ENCODE results near the gene MDFIC. TPM values are rescaled to one million over a fixed set of nuclear protein-coding genes. Genes with fewer than 3 reads are reported as not detected.

MDFIC gene
- total RNA-seq, 3 donors from 2014 or later (not counting 1 experiment from before 2014, with no cell fraction given) = 19.1 to 24.0 (median 21.8) TPM

- Mint-ChIP-seq H3K27ac (peak overlapping the region; percentile 87), H3K4me3 (peak overlapping the region; percentile 77), H3K27me3 (ENCODE audit: low read depth in 2 of 2) (no peaks in the 10 kb centered on the region), H3K4me1 (peaks cover 56 to 63% of the 10 kb centered on the region in 2 donors), H3K9me3 (no peaks in the 10 kb centered on the region), H3K36me3 (no peaks in the 10 kb centered on the region)
- H3K4me3 ChIP-seq (ENCODE audit: low read length) = no peak overlapping the region
- peak overlapping the region; percentile 17 for H3K27ac ChIP-seq (ENCODE audit: low read length)
- DNase-seq (peak in 1 of 2 donors; percentile 34), ATAC-seq (peak in 2 of 3 donors; percentile 46 to 47)
- peaks cover under 1% of the 10 kb centered on the region for H3K36me3 ChIP-seq (ENCODE audit: control insufficient read depth, insufficient read depth, low read length)
- no peak for TF ChIP-seq CTCF (IDR thresholded peaks at IDR 0.05)
- intact Hi-C loops (cut with micrococcal nuclease) = no loop called here
- H3K27me3 ChIP-seq (ENCODE audit: control insufficient read depth, insufficient read depth, low read length) = no peaks in the 10 kb centered on the region
- 53% methylated on average over 1 of the region's 3 CpGs for WGBS (ENCODE audit: insufficient coverage)
- H3K4me1 ChIP-seq (ENCODE audit: control insufficient read depth, insufficient read depth, low read length) = peaks cover 23% of the 10 kb centered on the region
- H3K9me3 ChIP-seq (ENCODE audit: control insufficient read depth, insufficient read depth, low read length) = no peaks in the 10 kb centered on the region
Observed at GRCh38 chr7:115009139-115009538, 87.2 kb downstream of the MDFIC start.

GRCh38 chr7:115009736-115010440 is 88.0 kb downstream of the MDFIC start:
- no peaks in the 10 kb centered on the region for H3K9me3 ChIP-seq (ENCODE audit: control insufficient read depth, insufficient read depth, low read length)
- H3K27me3 Mint-ChIP-seq (ENCODE audit: low read depth in 2 of 2) = no peaks in the 10 kb centered on the region
- H3K4me1 ChIP-seq (ENCODE audit: control insufficient read depth, insufficient read depth, low read length) = peaks cover 23% of the 10 kb centered on the region
- H3K9me3 Mint-ChIP-seq = no peaks in the 10 kb centered on the region
- no peak overlapping the region for H3K4me3 ChIP-seq (ENCODE audit: low read length)
- peak overlapping the region; percentile 77 for H3K4me3 Mint-ChIP-seq
- intact Hi-C loops (cut with micrococcal nuclease) = no loop called here
- no peak for TF ChIP-seq CTCF (IDR thresholded peaks at IDR 0.05)
- no peak for ATAC-seq
- no peak for DNase-seq
- peaks cover 2% of the 10 kb centered on the region for H3K36me3 ChIP-seq (ENCODE audit: control insufficient read depth, insufficient read depth, low read length)
- peaks cover 63 to 71% of the 10 kb centered on the region in 2 donors for H3K4me1 Mint-ChIP-seq
- 83% methylated on average over 1 of the region's 1 CpG for WGBS (ENCODE audit: insufficient coverage)
- no peaks in the 10 kb centered on the region for H3K27me3 ChIP-seq (ENCODE audit: control insufficient read depth, insufficient read depth, low read length)
- H3K27ac Mint-ChIP-seq = peak overlapping the region; percentile 87
- H3K36me3 Mint-ChIP-seq = no peaks in the 10 kb centered on the region
- H3K27ac ChIP-seq (ENCODE audit: low read length) = peak overlapping the region; percentile 17

GRCh38 chr7:115010441-115010820 is 88.5 kb downstream of the MDFIC start:
- Mint-ChIP-seq H3K4me3 (peak overlapping the region; percentile 55), H3K36me3 (no peaks in the 10 kb centered on the region), H3K27me3 (ENCODE audit: low read depth in 2 of 2) (no peaks in the 10 kb centered on the region), H3K27ac (peak overlapping the region; percentile 87), H3K4me1 (peaks cover 69 to 76% of the 10 kb centered on the region in 2 donors), H3K9me3 (no peaks in the 10 kb centered on the region)
- peaks cover 2% of the 10 kb centered on the region for H3K36me3 ChIP-seq (ENCODE audit: control insufficient read depth, insufficient read depth, low read length)
- DNase-seq (no peak), ATAC-seq (no peak)
- peaks cover 23% of the 10 kb centered on the region for H3K4me1 ChIP-seq (ENCODE audit: control insufficient read depth, insufficient read depth, low read length)
- no peak overlapping the region for H3K27ac ChIP-seq (ENCODE audit: low read length)
- H3K4me3 ChIP-seq (ENCODE audit: low read length) = no peak overlapping the region
- no peaks in the 10 kb centered on the region for H3K27me3 ChIP-seq (ENCODE audit: control insufficient read depth, insufficient read depth, low read length)
- intact Hi-C loops (cut with micrococcal nuclease) = no loop called here
- no peak for TF ChIP-seq CTCF (IDR thresholded peaks at IDR 0.05)
- H3K9me3 ChIP-seq (ENCODE audit: control insufficient read depth, insufficient read depth, low read length) = no peaks in the 10 kb centered on the region
- WGBS (ENCODE audit: insufficient coverage) = no CpG with 5 or more reads among the region's 1 CpG

- Mint-ChIP-seq H3K4me1 (peaks cover 44 to 59% of the 10 kb centered on the region in 2 donors), H3K4me3 (no peak overlapping the region), H3K9me3 (no peaks in the 10 kb centered on the region), H3K27ac (peak overlapping the region in 1 of 2 donors; percentile 22), H3K36me3 (no peaks in the 10 kb centered on the region), H3K27me3 (ENCODE audit: low read depth in 2 of 2) (no peaks in the 10 kb centered on the region)
- TF ChIP-seq CTCF (IDR thresholded peaks at IDR 0.05) = no peak
- no peak for DNase-seq
- peaks cover 14% of the 10 kb centered on the region for H3K36me3 ChIP-seq (ENCODE audit: control insufficient read depth, insufficient read depth, low read length)
- H3K9me3 ChIP-seq (ENCODE audit: control insufficient read depth, insufficient read depth, low read length) = no peaks in the 10 kb centered on the region
- no peak for ATAC-seq
- intact Hi-C loops (cut with micrococcal nuclease) = no loop called here
- H3K4me1 ChIP-seq (ENCODE audit: control insufficient read depth, insufficient read depth, low read length) = peaks cover 5% of the 10 kb centered on the region
- H3K4me3 ChIP-seq (ENCODE audit: low read length) = no peak overlapping the region
- 97% methylated on average over 3 of the region's 3 CpGs for WGBS (ENCODE audit: insufficient coverage)
- no peaks in the 10 kb centered on the region for H3K27me3 ChIP-seq (ENCODE audit: control insufficient read depth, insufficient read depth, low read length)
- H3K27ac ChIP-seq (ENCODE audit: low read length) = no peak overlapping the region
Observed at GRCh38 chr7:115013886-115014285, 92.0 kb downstream of the MDFIC start.

Measured in natural killer cell (primary cell).